H1 (cell line): Measurements from ENCODE around the gene SCMH1. TPM values are rescaled to one million over a fixed set of nuclear protein-coding genes. Genes with fewer than 3 reads are reported as not detected.

Source experiments
- CTCF ChIA-PET: fragments of 300-600 bp; sonication (Branson Sonifier 250); formaldehyde crosslinking; loops from one replicate; lab custom pipeline; 2021; ENCODE audit not compliant: partially characterized antibody; lab: Charles Lee
- POLR2A ChIA-PET: fragments of 300-600 bp; sonication (Branson Sonifier 250); formaldehyde crosslinking; loops from one replicate; lab custom pipeline; 2021; ENCODE audit warnings: inconsistent platforms; ENCODE audit not compliant: partially characterized antibody; lab: Charles Lee
- DNase-seq, 2 experiments: peaks; one replicate each; pipeline versions ENCODE4 v3.0.0 to v3.0.0-alpha.2; 2010 to 2022; ENCODE audit warnings: low spot score in 2 of 2, low read depth in 1 of 2, mixed read lengths in 1 of 2
- FAIRE-seq: peaks from 2 replicates; lab custom pipeline; 2011; peaks lifted over from hg19 to GRCh38; lab: Jason Lieb, UNC
- H2AFZ ChIP-seq: 2 replicates; pipeline ENCODE4 v1.8.1; 2012; ENCODE audit warnings: low read length, inconsistent platforms
- H2AK5ac ChIP-seq: 2 replicates; pipeline ENCODE4 v1.6.1; 2013; ENCODE audit warnings: low read depth, low read length
- H2BK120ac ChIP-seq: replicated peaks from 2 replicates; pipeline ENCODE3; 2013; ENCODE audit warnings: low read depth, low read length, inconsistent platforms
- H2BK12ac ChIP-seq: 2 replicates; pipeline ENCODE4 v1.6.1; 2013; ENCODE audit warnings: low read depth, low read length
- H2BK15ac ChIP-seq: 2 replicates; pipeline ENCODE4 v1.6.1; 2013; ENCODE audit warnings: low read length
- H2BK20ac ChIP-seq: 2 replicates; pipeline ENCODE4 v1.6.1; 2013; ENCODE audit warnings: low read length
- H2BK5ac ChIP-seq: 2 replicates; pipeline ENCODE4 v1.6.1; 2013; ENCODE audit warnings: low read depth, low read length
- H3K14ac ChIP-seq: 2 replicates; pipeline ENCODE4 v1.6.1; 2013; ENCODE audit warnings: inconsistent platforms; ENCODE audit not compliant: insufficient read length
- H3K18ac ChIP-seq: 2 replicates; pipeline ENCODE4 v1.6.1; 2013; ENCODE audit warnings: low read length; ENCODE audit errors: extremely low read depth
- H3K23ac ChIP-seq: 2 replicates; pipeline ENCODE4 v1.6.1; 2013; ENCODE audit warnings: inconsistent platforms; ENCODE audit not compliant: insufficient read length
- H3K23me2 ChIP-seq: 2 replicates; pipeline ENCODE4 v1.6.1; 2013; ENCODE audit warnings: low read depth, low read length
- H3K27ac ChIP-seq: 2 replicates; pipeline ENCODE4 v1.6.1; 2011; ENCODE audit warnings: low read depth, low read length, inconsistent platforms
- H3K27me3 ChIP-seq, 4 experiments: replicated peaks in 1 of 4; 1 replicate in 1 of 4; 2 replicates in 3 of 4; pipeline versions ENCODE4 v1.6.1 to v1.8.1; 2011 to 2013; ENCODE audit warnings: low read length in 3 of 4, mild to moderate bottlenecking in 3 of 4, inconsistent platforms in 2 of 4, mixed read lengths in 2 of 4, moderate library complexity in 1 of 4; ENCODE audit not compliant: control insufficient read depth in 3 of 4, insufficient read depth in 3 of 4; ENCODE audit errors: extremely low read depth in 1 of 4
- H3K36me3 ChIP-seq, 4 experiments: 2 replicates each; pipeline versions ENCODE4 v1.6.1 to v1.8.1; 2011 to 2013; ENCODE audit warnings: mild to moderate bottlenecking in 4 of 4, low read length in 3 of 4, moderate library complexity in 2 of 4, control low read depth in 1 of 4, inconsistent platforms in 1 of 4; ENCODE audit not compliant: insufficient read depth in 4 of 4, control insufficient read depth in 2 of 4
- H3K4ac ChIP-seq: replicated peaks from 2 replicates; pipeline ENCODE3; 2013; ENCODE audit warnings: low read length, low read depth, mixed read lengths, inconsistent platforms; ENCODE audit not compliant: insufficient read length
- H3K4me1 ChIP-seq, 4 experiments: replicated peaks in 1 of 4; 1 replicate in 1 of 4; 2 replicates in 3 of 4; pipeline versions ENCODE4 v1.6.1 to v1.8.1; 2011 to 2013; ENCODE audit warnings: low read length in 3 of 4, inconsistent platforms in 2 of 4, mixed read lengths in 1 of 4; ENCODE audit not compliant: insufficient read depth in 4 of 4, control insufficient read depth in 3 of 4
- H3K4me2 ChIP-seq, 2 experiments: 2 replicates each; pipeline versions ENCODE4 v1.6.1 to v1.8.1; 2011 to 2013; ENCODE audit warnings: low read depth in 2 of 2, low read length in 2 of 2, control low read depth in 1 of 2, inconsistent platforms in 1 of 2, mild to moderate bottlenecking in 1 of 2; ENCODE audit not compliant: insufficient read depth in 1 of 2
- H3K4me3 ChIP-seq, 4 experiments: fragments of 200-600, 300-600 bp in 1 of 4; sonication (generic), shearing (Covaris generic), sonication (Bioruptor Twin) in 1 of 4; 2 replicates each; pipeline versions ENCODE4 v1.5.1 to v1.8.1; 2011 to 2016; ENCODE audit warnings: low read length in 4 of 4, low read depth in 3 of 4, control low read depth in 2 of 4, inconsistent platforms in 2 of 4, mild to moderate bottlenecking in 2 of 4, mixed read lengths in 1 of 4, moderate library complexity in 1 of 4; ENCODE audit not compliant: insufficient read depth in 2 of 4; ENCODE audit errors: extremely low read depth in 1 of 4
- H3K56ac ChIP-seq: replicated peaks from 2 replicates; pipeline ENCODE3; 2013; ENCODE audit warnings: low read depth, mild to moderate bottlenecking, mixed read lengths, low read length, inconsistent platforms; ENCODE audit not compliant: insufficient read length
- H3K79me1 ChIP-seq: 2 replicates; pipeline ENCODE4 v1.6.1; 2013; ENCODE audit warnings: low read depth, low read length, control low read depth
- H3K79me2 ChIP-seq, 2 experiments: 2 replicates each; pipeline versions ENCODE4 v1.6.1 to v1.8.1; 2012 to 2013; ENCODE audit warnings: low read length in 2 of 2, mild to moderate bottlenecking in 2 of 2, inconsistent platforms in 1 of 2; ENCODE audit not compliant: insufficient read depth in 2 of 2, control insufficient read depth in 1 of 2
- H3K9ac ChIP-seq, 4 experiments: replicated peaks in 1 of 4; 1 replicate in 1 of 4; 2 replicates in 3 of 4; pipeline versions ENCODE4 v1.6.1 to v1.8.1; 2011 to 2013; ENCODE audit warnings: low read depth in 3 of 4, low read length in 3 of 4, control low read depth in 2 of 4, mild to moderate bottlenecking in 2 of 4, moderate library complexity in 2 of 4, inconsistent platforms in 1 of 4; ENCODE audit errors: extremely low read depth in 1 of 4
- H3K9me3 ChIP-seq, 2 experiments: 2 replicates each; pipeline versions ENCODE4 v1.6.1 to v1.8.1; 2012 to 2013; ENCODE audit warnings: mild to moderate bottlenecking in 2 of 2, moderate library complexity in 2 of 2, control low read depth in 1 of 2, inconsistent platforms in 1 of 2, low read depth in 1 of 2, low read length in 1 of 2, mixed read lengths in 1 of 2; ENCODE audit not compliant: insufficient read depth in 2 of 2
- H4K20me1 ChIP-seq, 2 experiments: replicated peaks in 1 of 2; 2 replicates each; pipeline versions ENCODE3 to v1.8.1; 2011 to 2013; ENCODE audit warnings: inconsistent platforms in 2 of 2, low read length in 2 of 2, mild to moderate bottlenecking in 1 of 2; ENCODE audit not compliant: insufficient read depth in 2 of 2, control insufficient read depth in 1 of 2
- H4K5ac ChIP-seq: 2 replicates; pipeline ENCODE4 v1.6.1; 2013; ENCODE audit warnings: low read length, low read depth, mixed read lengths, inconsistent platforms; ENCODE audit not compliant: insufficient read length
- H4K8ac ChIP-seq: 2 replicates; pipeline ENCODE4 v1.8.0; 2013; ENCODE audit warnings: mild to moderate bottlenecking, moderate library complexity, low read length, inconsistent platforms; ENCODE audit not compliant: insufficient read depth; ENCODE audit errors: extremely low read depth
- H4K91ac ChIP-seq: replicated peaks from 2 replicates; pipeline ENCODE3; 2013; ENCODE audit warnings: low read length, mixed read lengths, inconsistent platforms; ENCODE audit not compliant: insufficient read length
- KDM4A ChIP-seq: IDR thresholded peaks from one replicate; pipeline ENCODE4 v1.7.1; 2012; ENCODE audit warnings: low read depth, mild to moderate bottlenecking, moderate library complexity, low read length, inconsistent platforms; ENCODE audit not compliant: severe bottlenecking
- RXRA ChIP-seq: IDR thresholded peaks from 2 replicates; pipeline ENCODE4 v1.6.1; 2011; ENCODE audit warnings: low read depth, mild to moderate bottlenecking, low read length, moderate library complexity; ENCODE audit not compliant: insufficient read depth
- WGBS, 2 experiments: shearing (Covaris generic) in 1 of 2; methylation state at CpG; one replicate each; pipeline versions ENCODE4 v1.1.6 to v1.1.7; 2013 to 2015; ENCODE audit warnings: low lambda C conversion rate in 2 of 2, mixed read lengths in 2 of 2, inconsistent platforms in 1 of 2, low coverage in 1 of 2, missing lambda C conversion rate in 1 of 2; ENCODE audit not compliant: insufficient replicate concordance in 2 of 2, insufficient coverage in 1 of 2, insufficient read length in 1 of 2; ENCODE audit errors: extremely low coverage in 1 of 2, missing lambda C conversion rate in 1 of 2; 5-methylcytosine and 5-hydroxymethylcytosine counted together
- polyA plus RNA-seq, 7 experiments: library from polyadenylated mRNA; depleted of rRNA in 3 of 7; stranded (reverse) in 5 of 7; unstranded in 2 of 7; fragments of >200 nt in 5 of 7; fragments of 200-250 nt in 2 of 7; gene quantifications; 1 replicate in 5 of 7; 2 replicates in 1 of 7; 4 replicates in 1 of 7; pipeline versions ENCODE4 v1.2.1 to v1.2.3, GENCODE V29; 2011 to 2013; ENCODE audit warnings: missing spikeins in 2 of 7, mixed read lengths in 2 of 7
- total RNA-seq: library from RNA; stranded (reverse); fragmentation: NEBNext Ultra II Directional; extraction: Animal tissue kit (Norgen Biotek cat#: 25700); gene quantifications from 2 replicates; pipeline ENCODE4 v1.2.1, GENCODE V29; 2021

SCMH1 gene
- total and polyA plus RNA-seq, 2 of the 8 experiments (the other 6 are each of a cell fraction or from before 2014, with no cell fraction given) = 16.6 to 30.7 TPM

GRCh38 chr1:41041614-41042270, 200.4 kb downstream of the SCMH1 start:
- TF ChIP-seq RXRA (no peak), KDM4A (no peak)
- no peaks in the 10 kb centered on the region for H3K79me1 ChIP-seq
- ChIA-PET POLR2A (interaction anchor here (0.7 kb wide), 1 partner anchor 23 kb away, joined by 3 read pairs; no protein-coding TSS in a partner anchor), CTCF (no interaction called here)
- H3K14ac ChIP-seq = no peak overlapping the region
- no peak overlapping the region for H3K9ac ChIP-seq
- H3K4me1 ChIP-seq = no peaks in the 10 kb centered on the region
- no peak overlapping the region for H4K5ac ChIP-seq
- WGBS, 2 experiments = 95% methylated on average over 3 of the region's 3 CpGs; no CpG with 5 or more reads in 1 of the 2 experiments
- H2BK20ac ChIP-seq = no peak overlapping the region
- H3K4me3 ChIP-seq = no peak overlapping the region
- no peak overlapping the region for H3K27ac ChIP-seq
- H4K91ac ChIP-seq = no peak overlapping the region
- no peaks in the 10 kb centered on the region for H3K9me3 ChIP-seq
- no peaks in the 10 kb centered on the region for H3K27me3 ChIP-seq
- DNase-seq (no peak), FAIRE-seq (no peak)
- no peak overlapping the region for H3K4me2 ChIP-seq
- H4K20me1 ChIP-seq = peaks cover 2 to 3% of the 10 kb centered on the region in 2 experiments
- H3K4ac ChIP-seq = no peak overlapping the region
- H2BK12ac ChIP-seq = no peak overlapping the region
- H2AFZ ChIP-seq = no peak overlapping the region
- no peak overlapping the region for H2BK5ac ChIP-seq
- no peaks in the 10 kb centered on the region for H3K79me2 ChIP-seq
- no peak overlapping the region for H4K8ac ChIP-seq
- H3K56ac ChIP-seq = no peak overlapping the region
- H3K23ac ChIP-seq = no peak overlapping the region
- H3K36me3 ChIP-seq = peaks cover 0 to 6% (median 0%) of the 10 kb centered on the region in 4 experiments; a peak in 1 of 8 replicates
- no peak overlapping the region for H3K18ac ChIP-seq
- no peak overlapping the region for H2AK5ac ChIP-seq
- no peaks in the 10 kb centered on the region; the same call in 1 of the 2 replicates for H3K23me2 ChIP-seq
- H2BK120ac ChIP-seq = no peak overlapping the region
- no peak overlapping the region for H2BK15ac ChIP-seq
